T follicular helper cell (primary cell): ENCODE measurements around the gene TMEM175.

ENCODE experiments used
- DNase-seq: peaks from one replicate; pipeline ENCODE4 v3.0.0-alpha.2; 2020; ENCODE audit warnings: low read depth

TMEM175 gene

GRCh38 chr4:899556-899906 lies 32.7 kb upstream of the TMEM175 start:
- no peak for DNase-seq

- DNase-seq: no peak
Observed at GRCh38 chr4:900073-900472, 32.2 kb upstream of the TMEM175 start.

GRCh38 chr4:900721-901120 lies 31.5 kb upstream of the TMEM175 start:
- no peak for DNase-seq

- no peak for DNase-seq
Observed at GRCh38 chr4:901192-901910, 30.9 kb upstream of the TMEM175 start.

GRCh38 chr4:903066-904046 lies 28.9 kb upstream of the TMEM175 start:
- no peak for DNase-seq

DNA sequence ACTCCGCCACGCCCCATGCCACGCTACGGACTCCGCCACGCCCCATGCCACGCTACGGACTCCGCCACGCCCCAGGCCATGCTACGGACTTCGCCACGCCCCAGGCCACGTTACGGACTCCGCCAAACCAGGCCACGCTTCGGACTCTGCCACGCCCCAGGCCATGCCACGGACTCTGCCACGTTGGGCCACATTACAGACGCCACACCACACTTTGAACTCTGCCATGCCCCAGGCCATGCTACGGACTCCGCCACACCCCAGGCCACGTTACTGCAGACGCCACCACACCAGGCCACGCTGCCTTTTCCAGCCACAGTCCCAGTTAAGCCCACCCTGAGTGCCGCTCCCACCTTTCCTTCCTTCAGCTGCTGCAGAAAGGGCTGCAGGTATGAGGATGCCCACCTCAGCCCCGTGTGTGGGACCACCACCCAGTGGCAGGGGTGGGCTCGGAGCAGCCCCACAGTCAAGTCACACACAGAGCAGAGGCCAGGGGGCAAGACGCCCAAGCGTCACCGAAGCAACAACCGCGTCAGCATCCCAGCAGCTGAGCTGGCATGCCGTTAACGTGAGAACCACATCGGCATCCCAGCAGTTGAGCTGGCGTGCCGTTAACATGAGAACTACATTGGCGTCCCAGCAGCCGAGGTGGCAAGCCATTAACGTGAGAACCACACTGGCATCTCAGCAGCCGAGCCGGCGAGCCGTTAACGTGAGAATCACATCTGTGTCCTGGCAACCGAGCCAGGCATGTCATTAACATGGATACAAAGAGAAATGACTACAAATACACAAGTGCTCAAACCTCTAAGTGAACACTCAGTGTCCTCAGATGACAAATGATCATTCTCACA lies 26.5 kb upstream of the TMEM175 start:
- DNase-seq: no peak

- no peak for DNase-seq
Observed at GRCh38 chr4:906339-907102, 25.7 kb upstream of the TMEM175 start.

- DNase-seq: no peak
Observed at GRCh38 chr4:907103-907400, 25.2 kb upstream of the TMEM175 start.

- no peak for DNase-seq
Observed at GRCh38 chr4:907691-908425, 24.4 kb upstream of the TMEM175 start.

- no peak for DNase-seq
Observed at GRCh38 chr4:909131-909571, 23.1 kb upstream of the TMEM175 start.

GRCh38 chr4:909821-910220 lies 22.4 kb upstream of the TMEM175 start:
- DNase-seq: no peak

GRCh38 chr4:910366-911091 lies 21.7 kb upstream of the TMEM175 start:
- DNase-seq: no peak

- DNase-seq: no peak
Observed at GRCh38 chr4:911221-911751, 21.0 kb upstream of the TMEM175 start.

DNA sequence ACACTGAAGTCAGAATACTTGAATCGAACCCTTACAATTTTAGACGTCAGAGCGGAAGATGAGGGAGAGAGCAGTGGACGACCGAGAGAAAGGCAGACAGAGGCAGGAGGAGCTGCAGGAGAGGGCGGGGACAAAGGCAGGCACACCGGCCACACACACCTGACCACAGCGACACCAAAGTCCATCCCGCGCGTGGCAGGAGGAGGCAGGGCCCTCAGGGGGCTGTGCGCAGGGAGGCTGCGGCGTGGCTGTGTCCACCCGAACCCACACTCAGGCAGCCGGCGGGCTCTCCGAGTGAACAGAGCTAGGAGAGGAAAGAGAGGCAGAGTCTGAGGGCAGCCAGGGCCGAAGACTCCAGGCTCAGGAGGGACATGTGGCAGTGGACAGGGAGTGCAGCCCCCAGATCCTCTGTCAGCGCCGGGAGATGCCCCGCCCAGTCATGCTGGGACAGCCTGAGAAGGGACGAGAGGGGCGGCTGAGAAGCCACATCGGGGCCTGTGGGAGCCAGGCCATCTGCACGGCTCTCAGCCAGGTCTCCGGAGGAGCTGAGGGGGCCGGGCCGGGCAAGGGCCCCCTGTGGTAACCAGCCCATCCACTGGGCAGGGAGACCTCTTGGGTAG lies 20.3 kb upstream of the TMEM175 start:
- DNase-seq: no peak

- DNase-seq: no peak
Observed at GRCh38 chr4:912548-913279, 19.5 kb upstream of the TMEM175 start.

GRCh38 chr4:913280-913618 lies 19.0 kb upstream of the TMEM175 start:
- no peak for DNase-seq

DNA sequence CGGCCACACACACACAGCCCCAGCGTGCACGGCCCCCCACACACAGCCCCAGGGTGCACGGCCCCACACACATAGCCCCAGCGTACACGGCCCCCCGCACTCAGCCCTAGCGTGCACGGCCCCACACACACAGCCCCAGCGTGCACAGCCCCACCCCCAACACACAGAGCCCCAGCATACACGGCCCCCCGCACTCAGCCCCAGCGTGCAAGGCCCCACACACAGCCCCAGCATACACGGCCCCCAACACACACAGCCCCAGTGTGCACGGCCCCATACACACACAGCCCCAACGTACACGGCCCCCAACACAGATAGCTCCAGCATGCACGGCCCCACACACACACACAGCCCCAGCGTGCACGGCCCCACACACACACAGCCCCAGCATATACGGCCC lies 17.7 kb upstream of the TMEM175 start:
- no peak for DNase-seq

- no peak for DNase-seq
Observed at GRCh38 chr4:915041-915474, 17.2 kb upstream of the TMEM175 start.

GRCh38 chr4:915595-915994 lies 16.7 kb upstream of the TMEM175 start:
- no peak for DNase-seq
